H9 (cell line): ENCODE measurements around the gene VPS13C. TPM values are rescaled to one million over a fixed set of nuclear protein-coding genes. Genes with fewer than 3 reads are reported as not detected.

Source experiments
- DNase-seq: peaks from one replicate; pipeline ENCODE4 v3.0.0-alpha.2; 2017
- H2AFZ ChIP-seq: one replicate; pipeline ENCODE4 v1.6.1; 2013; ENCODE audit warnings: mild to moderate bottlenecking, low read length, control low read depth, moderate library complexity
- H2AK5ac ChIP-seq: 2 replicates; pipeline ENCODE4 v1.6.1; 2013; ENCODE audit warnings: low read length, control low read depth, mixed read lengths; ENCODE audit not compliant: insufficient read length
- H2BK120ac ChIP-seq: one replicate; pipeline ENCODE4 v1.6.1; 2013; ENCODE audit warnings: low read depth, mild to moderate bottlenecking, low read length, control low read depth, inconsistent platforms; ENCODE audit not compliant: poor library complexity, severe bottlenecking
- H2BK12ac ChIP-seq: 2 replicates; pipeline ENCODE4 v1.6.1; 2013; ENCODE audit warnings: low read length, control low read depth, mixed read lengths, low read depth; ENCODE audit not compliant: insufficient read length
- H2BK15ac ChIP-seq: 2 replicates; pipeline ENCODE4 v1.6.1; 2013; ENCODE audit warnings: low read depth, low read length, control low read depth
- H2BK20ac ChIP-seq: one replicate; pipeline ENCODE4 v1.6.1; 2013; ENCODE audit warnings: low read depth, mild to moderate bottlenecking, low read length, control low read depth, inconsistent platforms; ENCODE audit not compliant: poor library complexity, severe bottlenecking
- H2BK5ac ChIP-seq: 2 replicates; pipeline ENCODE4 v1.6.1; 2013; ENCODE audit warnings: low read length, control low read depth, mixed read lengths; ENCODE audit not compliant: insufficient read length
- H3K14ac ChIP-seq: 2 replicates; pipeline ENCODE4 v1.6.1; 2013; ENCODE audit warnings: low read length, control low read depth; ENCODE audit not compliant: insufficient read depth
- H3K18ac ChIP-seq: 2 replicates; pipeline ENCODE4 v1.6.1; 2013; ENCODE audit warnings: low read depth, mild to moderate bottlenecking, mixed read lengths, low read length, control low read depth; ENCODE audit not compliant: insufficient read length
- H3K23ac ChIP-seq: 2 replicates; pipeline ENCODE4 v1.6.1; 2013; ENCODE audit warnings: low read length, control low read depth, mixed read lengths, low read depth; ENCODE audit not compliant: insufficient read length
- H3K23me2 ChIP-seq: 2 replicates; pipeline ENCODE4 v1.6.1; 2013; ENCODE audit warnings: low read depth, mild to moderate bottlenecking, mixed read lengths, low read length, control low read depth; ENCODE audit not compliant: insufficient read length, poor library complexity, severe bottlenecking
- H3K27ac ChIP-seq: 2 replicates; pipeline ENCODE4 v1.5.1; 2013; ENCODE audit warnings: low read length, control low read depth, mixed read lengths, low read depth; ENCODE audit not compliant: insufficient read length
- H3K27me3 ChIP-seq: 2 replicates; pipeline ENCODE4 v1.6.1; 2013; ENCODE audit warnings: low read length, control low read depth, inconsistent platforms; ENCODE audit not compliant: insufficient read depth
- H3K4ac ChIP-seq: 2 replicates; pipeline ENCODE4 v1.6.1; 2013; ENCODE audit warnings: low read depth, mild to moderate bottlenecking, control low read depth, inconsistent platforms, low read length, moderate library complexity
- H3K4me1 ChIP-seq: 2 replicates; pipeline ENCODE4 v1.6.1; 2013; ENCODE audit warnings: low read length, control low read depth, inconsistent platforms; ENCODE audit not compliant: insufficient read depth
- H3K4me2 ChIP-seq: 2 replicates; pipeline ENCODE4 v1.6.1; 2013; ENCODE audit warnings: low read length, control low read depth, mixed read lengths; ENCODE audit not compliant: insufficient read length, insufficient read depth
- H3K56ac ChIP-seq: 2 replicates; pipeline ENCODE4 v1.6.1; 2013; ENCODE audit warnings: low read depth, mild to moderate bottlenecking, mixed read lengths, low read length, control low read depth; ENCODE audit not compliant: insufficient read length
- H3K79me1 ChIP-seq: 2 replicates; pipeline ENCODE4 v1.6.1; 2013; ENCODE audit warnings: low read depth, mild to moderate bottlenecking, moderate library complexity, low read length, control low read depth, inconsistent platforms; ENCODE audit not compliant: insufficient read depth, poor library complexity, severe bottlenecking
- H3K79me2 ChIP-seq: 2 replicates; pipeline ENCODE4 v1.6.1; 2013; ENCODE audit warnings: low read length, control low read depth, inconsistent platforms; ENCODE audit not compliant: insufficient read depth
- H3K9ac ChIP-seq: 2 replicates; pipeline ENCODE4 v1.6.1; 2013; ENCODE audit warnings: low read length, control low read depth, mixed read lengths; ENCODE audit not compliant: insufficient read length; ENCODE audit errors: extremely low read depth
- H3K9me3 ChIP-seq: one replicate; pipeline ENCODE4 v1.6.1; 2013; ENCODE audit warnings: low read depth, low read length, inconsistent platforms; ENCODE audit not compliant: control insufficient read depth
- H3T11ph ChIP-seq: one replicate; pipeline ENCODE4 v1.6.1; 2013; ENCODE audit warnings: mild to moderate bottlenecking, low read length, control low read depth, inconsistent platforms
- H4K20me1 ChIP-seq: one replicate; pipeline ENCODE4 v1.6.1; 2013; ENCODE audit not compliant: control insufficient read depth, insufficient read length, insufficient read depth
- H4K5ac ChIP-seq: 2 replicates; pipeline ENCODE4 v1.6.1; 2013; ENCODE audit warnings: low read depth, mild to moderate bottlenecking, mixed read lengths, low read length, control low read depth; ENCODE audit not compliant: insufficient read length
- H4K8ac ChIP-seq: replicated peaks from 2 replicates; pipeline ENCODE4 v1.6.1; 2013; ENCODE audit warnings: low read length, control low read depth, mixed read lengths, low read depth; ENCODE audit not compliant: insufficient read length
- H4K91ac ChIP-seq: 2 replicates; pipeline ENCODE4 v1.6.1; 2013; ENCODE audit warnings: low read depth, mild to moderate bottlenecking, moderate library complexity, mixed read lengths, low read length, control low read depth; ENCODE audit not compliant: insufficient read length
- H3K27ac Mint-ChIP-seq, 3 experiments: 2 replicates in 2 of 3; 3 replicates in 1 of 3; pipeline ENCODE4 v1.8.0; 2020 to 2021; ENCODE audit warnings: mixed read lengths in 3 of 3, mild to moderate bottlenecking in 1 of 3, moderate library complexity in 1 of 3
- H3K27me3 Mint-ChIP-seq: 2 replicates; pipeline ENCODE4 v1.8.0; 2021; ENCODE audit warnings: low read depth, mild to moderate bottlenecking, moderate library complexity, mixed read lengths
- H3K36me3 Mint-ChIP-seq, 3 experiments: 2 replicates in 2 of 3; 3 replicates in 1 of 3; pipeline ENCODE4 v1.8.0; 2020 to 2021; ENCODE audit warnings: low read depth in 3 of 3, mixed read lengths in 3 of 3; ENCODE audit not compliant: insufficient read depth in 1 of 3
- H3K4me1 Mint-ChIP-seq, 2 experiments: 2 replicates each; pipeline ENCODE4 v1.8.0; 2020; ENCODE audit warnings: mixed read lengths in 2 of 2
- H3K4me3 Mint-ChIP-seq, 2 experiments: 2 replicates in 1 of 2; 3 replicates in 1 of 2; pipeline ENCODE4 v1.8.0; 2020 to 2021; ENCODE audit warnings: mild to moderate bottlenecking in 2 of 2, mixed read lengths in 2 of 2, moderate library complexity in 1 of 2
- H3K9me3 Mint-ChIP-seq, 2 experiments: 2 replicates in 1 of 2; 3 replicates in 1 of 2; pipeline ENCODE4 v1.8.0; 2020; ENCODE audit warnings: mild to moderate bottlenecking in 2 of 2, mixed read lengths in 2 of 2, moderate library complexity in 1 of 2
- CTCF ChIP-seq: fragments of 200-600 bp; sonication (generic); conservative IDR thresholded peaks from 3 replicates; pipeline ENCODE4 v1.8.0; 2021; ENCODE audit warnings: antibody characterized with exemption, mild to moderate bottlenecking
- WGBS: extraction: QIAGEN DNeasy Blood & Tissue Kit; methylation state at CpG from one replicate; pipeline ENCODE4 v1.1.7; 2013; ENCODE audit warnings: missing lambda C conversion rate, low lambda C conversion rate, mixed read lengths; ENCODE audit not compliant: insufficient read length; ENCODE audit errors: extremely low coverage; 5-methylcytosine and 5-hydroxymethylcytosine counted together
- total RNA-seq: library from RNA; stranded (reverse); gene quantifications from 2 replicates; pipeline ENCODE4 v1.2.1, GENCODE V29; 2021

Gene VPS13C
- total RNA-seq, 1 experiment from 2014 or later: 14.2 TPM

GRCh38 chr15:62108411-62108810, 48.2 kb upstream of the VPS13C start:
- Histone ChIP-seq H3K9ac (no peak overlapping the region), H3K9me3 (no peaks in the 10 kb centered on the region), H2BK5ac (no peak overlapping the region), H4K91ac (no peak overlapping the region), H2BK20ac (no peak overlapping the region), H3K23me2 (no peaks in the 10 kb centered on the region), H3K27ac (no peak overlapping the region), H3K56ac (no peak overlapping the region), H2BK120ac (no peak overlapping the region), H2AK5ac (no peak overlapping the region), H2BK15ac (no peak overlapping the region), H3K79me1 (no peaks in the 10 kb centered on the region), H3K4me1 (0 out of 2 replicates have a peak, but pooled peaks cover 2% of the 10 kb centered on the region), H3K27me3 (no peaks in the 10 kb centered on the region), H3K79me2 (no peaks in the 10 kb centered on the region), H3K4ac (no peak overlapping the region), H3K14ac (no peak overlapping the region), H2AFZ (no peak overlapping the region), H3K23ac (no peak overlapping the region), H3K4me2 (no peak overlapping the region), H2BK12ac (no peak overlapping the region), H4K5ac (no peak overlapping the region), H3T11ph (no peak overlapping the region), H3K18ac (no peak overlapping the region), H4K8ac (no peak overlapping the region), H4K20me1 (no peaks in the 10 kb centered on the region)
- no peaks in the 10 kb centered on the region; the same call in none of the 2 replicates for H3K27me3 Mint-ChIP-seq
- H3K27ac Mint-ChIP-seq: no peak overlapping the region
- no peak overlapping the region for H3K4me3 Mint-ChIP-seq
- no CpG with 5 or more reads among the region's 2 CpGs for WGBS
- no peaks in the 10 kb centered on the region for H3K9me3 Mint-ChIP-seq
- TF ChIP-seq CTCF: no peak
- no peak for DNase-seq
- no peaks in the 10 kb centered on the region for H3K4me1 Mint-ChIP-seq
- H3K36me3 Mint-ChIP-seq: no peaks in the 10 kb centered on the region
